Suprapubic skin (tissue), 4 donors: ENCODE results near the gene CACNA1I. TPM values are rescaled to one million over a fixed set of nuclear protein-coding genes. Genes with fewer than 3 reads are reported as not detected.

Experiments used
- DNase-seq, 2 donors: peaks; one replicate each; pipeline ENCODE4 v3.0.0-alpha.2; 2019; ENCODE audit warnings: low spot score in 2 of 2
- H3K27ac ChIP-seq: fragments of 200-600 bp; sonication (generic); one replicate; pipeline ENCODE4 v1.5.1; 2019
- H3K27me3 ChIP-seq: fragments of 200-600 bp; sonication (generic); one replicate; pipeline ENCODE4 v1.5.1; 2019
- H3K36me3 ChIP-seq: fragments of 200-600 bp; sonication (generic); one replicate; pipeline ENCODE4 v1.5.1; 2019
- H3K4me1 ChIP-seq: fragments of 200-600 bp; sonication (generic); one replicate; pipeline ENCODE4 v1.5.1; 2019
- H3K4me3 ChIP-seq: fragments of 200-600 bp; sonication (generic); one replicate; pipeline ENCODE4 v1.5.1; 2019; ENCODE audit warnings: mild to moderate bottlenecking
- H3K9me3 ChIP-seq: fragments of 200-600 bp; sonication (generic); one replicate; pipeline ENCODE4 v1.5.1; 2019
- CTCF ChIP-seq, 2 donors: fragments of 200-600 bp in 1 of 2; fragments of 450-650 bp in 1 of 2; sonication (generic) in 1 of 2; IDR thresholded peaks; one replicate each; pipeline ENCODE4 v1.5.1; 2016 to 2019; ENCODE audit warnings: antibody characterized with exemption in 2 of 2, mild to moderate bottlenecking in 1 of 2, moderate library complexity in 1 of 2
- EP300 ChIP-seq: sonication (generic); formaldehyde crosslinking; IDR thresholded peaks from one replicate; pipeline ENCODE4 v1.6.1; 2017; ENCODE audit warnings: antibody characterized with exemption
- POLR2A ChIP-seq, 2 donors: fragments of 450-650 bp; IDR thresholded peaks; one replicate each; pipeline ENCODE4 v1.6.1; 2017; ENCODE audit warnings: antibody characterized with exemption in 2 of 2, mild to moderate bottlenecking in 2 of 2, moderate library complexity in 2 of 2
- POLR2AphosphoS5 ChIP-seq, 3 donors: sonication (generic); formaldehyde crosslinking; IDR thresholded peaks; one replicate each; pipeline ENCODE4 v1.6.1; 2017; ENCODE audit warnings: antibody characterized with exemption in 3 of 3
- WGBS: methylation state at CpG from one replicate; pipeline ENCODE4 v1.1.5; 2018; 5-methylcytosine and 5-hydroxymethylcytosine counted together
- total RNA-seq, 4 donors: library from RNA; depleted of rRNA; stranded (reverse); fragments of >200 nt; gene quantifications; one replicate each; pipeline ENCODE4 v1.1.0, GENCODE V29; 2016

Gene CACNA1I
- total RNA-seq, 4 donors from 2014 or later = 0.08 to 0.80 (median 0.17) TPM; not detected in 1

- no peak overlapping the region for H3K27ac ChIP-seq
- H3K36me3 ChIP-seq = no peaks in the 10 kb centered on the region
- peaks cover 18% of the 10 kb centered on the region for H3K27me3 ChIP-seq
- TF ChIP-seq EP300 (no peak), CTCF (IDR thresholded peaks at IDR 0.05) (no peak), POLR2A (IDR thresholded peaks at IDR 0.05) (no peak), POLR2AphosphoS5 (IDR thresholded peaks at IDR 0.05) (no peak)
- H3K4me3 ChIP-seq = no peak overlapping the region
- no peaks in the 10 kb centered on the region for H3K4me1 ChIP-seq
- H3K9me3 ChIP-seq = no peaks in the 10 kb centered on the region
- 59% methylated on average over 3 of the region's 3 CpGs for WGBS
- no peak for DNase-seq
Measured at GRCh38 chr22:39583066-39583667, 12.6 kb downstream of the CACNA1I start.

- peaks cover 44% of the 10 kb centered on the region for H3K27me3 ChIP-seq
Measured at GRCh38 chr22:39589875-39590274, 19.3 kb downstream of the CACNA1I start.

GRCh38 chr22:39592081-39593065 lies 21.8 kb downstream of the CACNA1I start:
- Histone ChIP-seq H3K27ac (no peak overlapping the region), H3K4me3 (no peak overlapping the region), H3K4me1 (peaks cover 10% of the 10 kb centered on the region), H3K27me3 (peaks cover 57% of the 10 kb centered on the region), H3K36me3 (no peaks in the 10 kb centered on the region), H3K9me3 (no peaks in the 10 kb centered on the region)
- no peak for DNase-seq
- 32% methylated on average over 24 of the region's 32 CpGs for WGBS
- TF ChIP-seq EP300 = no peak
- no peak for TF ChIP-seq CTCF (IDR thresholded peaks at IDR 0.05)
- no peak for TF ChIP-seq POLR2AphosphoS5 (IDR thresholded peaks at IDR 0.05)
- no peak for TF ChIP-seq POLR2A (IDR thresholded peaks at IDR 0.05)

More at GRCh38 chr22:39589875-39590274, 19.3 kb downstream of the CACNA1I start:
- TF ChIP-seq POLR2AphosphoS5 (IDR thresholded peaks at IDR 0.05) = no peak
- no peak for TF ChIP-seq EP300
- no peak for TF ChIP-seq POLR2A (IDR thresholded peaks at IDR 0.05)
- TF ChIP-seq CTCF (IDR thresholded peaks at IDR 0.05) = no peak
- Histone ChIP-seq H3K36me3 (no peaks in the 10 kb centered on the region), H3K27ac (no peak overlapping the region), H3K4me1 (peaks cover 10% of the 10 kb centered on the region), H3K4me3 (no peak overlapping the region), H3K9me3 (no peaks in the 10 kb centered on the region)
- WGBS = 95% methylated on average over 3 of the region's 11 CpGs
- no peak for DNase-seq

- peaks cover 66% of the 10 kb centered on the region for H3K27me3 ChIP-seq
- 64% methylated on average over 9 of the region's 12 CpGs for WGBS
- H3K4me3 ChIP-seq = no peak overlapping the region
- TF ChIP-seq POLR2A (IDR thresholded peaks at IDR 0.05) (no peak), EP300 (no peak), POLR2AphosphoS5 (IDR thresholded peaks at IDR 0.05) (no peak), CTCF (IDR thresholded peaks at IDR 0.05) (no peak)
- H3K27ac ChIP-seq = no peak overlapping the region
- H3K4me1 ChIP-seq = peaks cover 17% of the 10 kb centered on the region
- no peaks in the 10 kb centered on the region for H3K36me3 ChIP-seq
- no peaks in the 10 kb centered on the region for H3K9me3 ChIP-seq
- DNase-seq = no peak
Measured at GRCh38 chr22:39593066-39593930, 22.7 kb downstream of the CACNA1I start.
